CD4-positive, alpha-beta memory T cell (primary cell): ENCODE results near the gene TH. TPM values are rescaled to one million over a fixed set of nuclear protein-coding genes. Genes with fewer than 3 reads are reported as not detected.

ENCODE experiments used
- CTCF ChIA-PET: fragments of 350-600 bp; sonication (Branson Sonifier 250); formaldehyde crosslinking; loops from one replicate; lab custom pipeline; 2021; ENCODE audit warnings: inconsistent platforms; ENCODE audit not compliant: partially characterized antibody; lab: Charles Lee
- POLR2A ChIA-PET: fragments of 350-600 bp; sonication (Branson Sonifier 250); formaldehyde crosslinking; loops from one replicate; lab custom pipeline; 2021; ENCODE audit not compliant: partially characterized antibody; lab: Charles Lee
- DNase-seq, 5 donors: peaks; one replicate each; pipeline versions ENCODE4 v3.0.0 to v3.0.0-alpha.2; 2020 to 2022; ENCODE audit warnings: mixed read lengths in 1 of 5
- H3K27ac ChIP-seq: one replicate; pipeline ENCODE4 v1.7.0; 2013; ENCODE audit warnings: low read depth, low read length
- H3K27me3 ChIP-seq: 2 replicates; pipeline ENCODE4 v1.7.0; 2013; ENCODE audit warnings: mild to moderate bottlenecking, low read length, moderate library complexity; ENCODE audit not compliant: insufficient read depth
- H3K36me3 ChIP-seq: 2 replicates; pipeline ENCODE4 v1.7.0; 2013; ENCODE audit warnings: mild to moderate bottlenecking, low read length, moderate library complexity; ENCODE audit not compliant: insufficient read depth
- H3K4me1 ChIP-seq: 2 replicates; pipeline ENCODE4 v1.7.0; 2013; ENCODE audit warnings: mild to moderate bottlenecking, low read length, moderate library complexity; ENCODE audit not compliant: insufficient read depth
- H3K4me3 ChIP-seq, 2 donors: one replicate each; pipeline ENCODE4 v1.7.0; 2013; ENCODE audit warnings: low read length in 2 of 2, mild to moderate bottlenecking in 1 of 2
- H3K9me3 ChIP-seq, 2 donors: one replicate each; pipeline ENCODE4 v1.7.0; 2013; ENCODE audit warnings: low read length in 2 of 2, control low read depth in 1 of 2; ENCODE audit not compliant: control insufficient read depth in 1 of 2
- H3K27ac Mint-ChIP-seq, 7 donors: one replicate each; pipeline ENCODE4 v1.8.0; 2020 to 2021; ENCODE audit warnings: mixed read lengths in 7 of 7, mild to moderate bottlenecking in 6 of 7, inconsistent platforms in 3 of 7, moderate library complexity in 3 of 7
- H3K27me3 Mint-ChIP-seq, 2 donors: one replicate each; pipeline ENCODE4 v1.8.0; 2020 to 2021; ENCODE audit warnings: mixed read lengths in 2 of 2
- H3K36me3 Mint-ChIP-seq, 2 donors: one replicate each; pipeline ENCODE4 v1.8.0; 2020 to 2021; ENCODE audit warnings: mixed read lengths in 2 of 2, inconsistent platforms in 1 of 2, mild to moderate bottlenecking in 1 of 2
- H3K4me1 Mint-ChIP-seq, 4 donors: one replicate each; pipeline ENCODE4 v1.8.0; 2020 to 2021; ENCODE audit warnings: mixed read lengths in 4 of 4, mild to moderate bottlenecking in 1 of 4
- H3K4me3 Mint-ChIP-seq, 8 donors: one replicate each; pipeline ENCODE4 v1.8.0; 2020 to 2021; ENCODE audit warnings: mixed read lengths in 8 of 8, mild to moderate bottlenecking in 7 of 8, moderate library complexity in 6 of 8, inconsistent platforms in 3 of 8
- H3K9me3 Mint-ChIP-seq, 8 donors: one replicate each; pipeline ENCODE4 v1.8.0; 2020 to 2021; ENCODE audit warnings: mixed read lengths in 8 of 8, mild to moderate bottlenecking in 5 of 8, inconsistent platforms in 3 of 8, moderate library complexity in 1 of 8
- intact Hi-C: fragments of 100-400 bp; cut with micrococcal nuclease; formaldehyde crosslinking; loops from one replicate; pipeline ENCODE4 v1.15.1; 2023
- polyA plus RNA-seq, 2 donors: library from polyadenylated mRNA; unstranded; fragments of 300-500 nt; fragmentation: Illumina TruSeq; gene quantifications; one replicate each; pipeline ENCODE4 v1.2.3, GENCODE V29; 2021
- total RNA-seq, 2 experiments: library from RNA; stranded (reverse); gene quantifications; one replicate each; pipeline ENCODE4 v1.2.3, GENCODE V29; 2021

TH gene
- total and polyA plus RNA-seq, 4 experiments from 2014 or later, result not detected

GRCh38 chr11:2188745-2189144 is 17.1 kb upstream of the TH start:
- Histone ChIP-seq H3K4me3 (no peak overlapping the region), H3K27me3 (peaks cover 6% of the 10 kb centered on the region), H3K9me3 (no peaks in the 10 kb centered on the region), H3K36me3 (no peaks in the 10 kb centered on the region), H3K27ac (no peak overlapping the region), H3K4me1 (no peaks in the 10 kb centered on the region)
- intact Hi-C loops, result no loop called here
- ChIA-PET POLR2A (no interaction called here), CTCF (no interaction called here)
- no peak overlapping the region for H3K4me3 Mint-ChIP-seq
- H3K9me3 Mint-ChIP-seq, result no peaks in the 10 kb centered on the region
- H3K4me1 Mint-ChIP-seq, result peaks cover 0 to 6% (median 1%) of the 10 kb centered on the region in 4 donors
- no peaks in the 10 kb centered on the region for H3K36me3 Mint-ChIP-seq
- peaks cover 8 to 20% of the 10 kb centered on the region in 2 donors for H3K27me3 Mint-ChIP-seq
- H3K27ac Mint-ChIP-seq, result peak overlapping the region in 1 of 7 donors; percentile 52
- no peak for DNase-seq

GRCh38 chr11:2187280-2187707 is 15.7 kb upstream of the TH start:
- Mint-ChIP-seq H3K4me1 (peaks cover 0 to 6% (median 3%) of the 10 kb centered on the region in 4 donors), H3K9me3 (no peaks in the 10 kb centered on the region), H3K27me3 (peaks cover 8 to 22% of the 10 kb centered on the region in 2 donors), H3K36me3 (no peaks in the 10 kb centered on the region), H3K4me3 (no peak overlapping the region), H3K27ac (no peak overlapping the region)
- ChIA-PET CTCF (interaction anchor here (1.2 to 2.5 kb wide), 3 partner anchors 114 to 233 kb away, joined by 3 to 25 read pairs (median 5); no protein-coding TSS in a partner anchor), POLR2A (interaction anchor here (1.4 kb wide), 1 partner anchor 233 kb away, joined by 3 read pairs; no protein-coding TSS in a partner anchor)
- intact Hi-C loops, result no loop called here
- Histone ChIP-seq H3K4me1 (no peaks in the 10 kb centered on the region), H3K36me3 (no peaks in the 10 kb centered on the region), H3K27ac (no peak overlapping the region), H3K27me3 (peaks cover 6% of the 10 kb centered on the region), H3K9me3 (no peaks in the 10 kb centered on the region), H3K4me3 (no peak overlapping the region)
- DNase-seq, result no peak

- intact Hi-C loops, result loop anchor here (1.0 kb wide), 1 partner anchor 234 kb away; no protein-coding TSS in a partner anchor
- ChIA-PET CTCF (interaction anchor here (0.9 to 2.5 kb wide), 5 partner anchors 114 to 236 kb away, joined by 3 to 25 read pairs (median 5); no protein-coding TSS in a partner anchor), POLR2A (interaction anchor here (1.4 kb wide), 1 partner anchor 234 kb away, joined by 3 read pairs; no protein-coding TSS in a partner anchor)
- Mint-ChIP-seq H3K36me3 (no peaks in the 10 kb centered on the region), H3K4me1 (peaks cover 0 to 6% (median 3%) of the 10 kb centered on the region in 4 donors), H3K4me3 (no peak overlapping the region), H3K27me3 (peaks cover 8 to 22% of the 10 kb centered on the region in 2 donors), H3K27ac (no peak overlapping the region), H3K9me3 (no peaks in the 10 kb centered on the region)
- Histone ChIP-seq H3K4me3 (no peak overlapping the region), H3K27me3 (peaks cover 6% of the 10 kb centered on the region), H3K27ac (no peak overlapping the region), H3K4me1 (no peaks in the 10 kb centered on the region), H3K9me3 (no peaks in the 10 kb centered on the region), H3K36me3 (no peaks in the 10 kb centered on the region)
- peak in 4 of 5 donors; percentile 31 to 40 (median 36) for DNase-seq
These were observed 15.2 kb upstream of the TH start for GRCh38 chr11:2186669-2187279.

- intact Hi-C loops, result loop anchor here (1.0 kb wide), 1 partner anchor 235 kb away; no protein-coding TSS in a partner anchor
- Mint-ChIP-seq H3K36me3 (no peaks in the 10 kb centered on the region), H3K27me3 (peaks cover 8 to 18% of the 10 kb centered on the region in 2 donors), H3K4me1 (peaks cover 0 to 3% (median under 1%) of the 10 kb centered on the region in 4 donors), H3K27ac (no peak overlapping the region), H3K9me3 (no peaks in the 10 kb centered on the region), H3K4me3 (no peak overlapping the region)
- CTCF ChIA-PET, result interaction anchor here (0.6 to 2.5 kb wide), 7 partner anchors 9 to 237 kb away, joined by 4 to 25 read pairs (median 5); no protein-coding TSS in a partner anchor
- H3K9me3 ChIP-seq, result no peaks in the 10 kb centered on the region
- peaks cover 6% of the 10 kb centered on the region for H3K27me3 ChIP-seq
- POLR2A ChIA-PET, result interaction anchor here (1.4 kb wide), 1 partner anchor 235 kb away, joined by 3 read pairs; no protein-coding TSS in a partner anchor
- no peak overlapping the region for H3K27ac ChIP-seq
- H3K4me1 ChIP-seq, result no peaks in the 10 kb centered on the region
- no peak overlapping the region for H3K4me3 ChIP-seq
- no peaks in the 10 kb centered on the region for H3K36me3 ChIP-seq
- DNase-seq, result no peak
These were observed 13.9 kb upstream of the TH start for GRCh38 chr11:2185324-2186085.

- intact Hi-C loops, result no loop called here
- no peak overlapping the region for H3K27ac Mint-ChIP-seq
- CTCF ChIA-PET, result no interaction called here
These were observed 11.3 kb upstream of the TH start for GRCh38 chr11:2182692-2183474.

GRCh38 chr11:2182075-2182474 is 10.5 kb upstream of the TH start:
- no peak for DNase-seq
- H3K27me3 ChIP-seq, result peaks cover 6% of the 10 kb centered on the region
- ChIA-PET CTCF (no interaction called here), POLR2A (no interaction called here)
- Mint-ChIP-seq H3K9me3 (no peaks in the 10 kb centered on the region), H3K4me1 (peaks cover 0 to 3% (median 0%) of the 10 kb centered on the region in 4 donors), H3K36me3 (no peaks in the 10 kb centered on the region), H3K27me3 (peaks cover 8 to 11% of the 10 kb centered on the region in 2 donors), H3K27ac (no peak overlapping the region), H3K4me3 (no peak overlapping the region)
- no peaks in the 10 kb centered on the region for H3K36me3 ChIP-seq
- no peaks in the 10 kb centered on the region for H3K4me1 ChIP-seq
- no peak overlapping the region for H3K27ac ChIP-seq
- H3K9me3 ChIP-seq, result no peaks in the 10 kb centered on the region
- intact Hi-C loops, result no loop called here
- no peak overlapping the region for H3K4me3 ChIP-seq

More at GRCh38 chr11:2182692-2183474, 11.3 kb upstream of the TH start:
- Mint-ChIP-seq H3K36me3 (no peaks in the 10 kb centered on the region), H3K4me1 (peaks cover 0 to 3% (median 0%) of the 10 kb centered on the region in 4 donors), H3K4me3 (no peak overlapping the region), H3K27me3 (peaks cover 8 to 11% of the 10 kb centered on the region in 2 donors), H3K9me3 (no peaks in the 10 kb centered on the region)
- Histone ChIP-seq H3K27me3 (peaks cover 6% of the 10 kb centered on the region), H3K4me3 (no peak overlapping the region), H3K36me3 (no peaks in the 10 kb centered on the region), H3K27ac (no peak overlapping the region), H3K9me3 (no peaks in the 10 kb centered on the region), H3K4me1 (no peaks in the 10 kb centered on the region)
- POLR2A ChIA-PET, result no interaction called here
- DNase-seq, result no peak
